Body of pancreas (tissue), 4 donors: ENCODE results near the gene PARP2. TPM values are rescaled to one million over a fixed set of nuclear protein-coding genes. Genes with fewer than 3 reads are reported as not detected.

Experiments
- ATAC-seq: fragments of 150-250 bp; one replicate; pipeline ENCODE4 v1.9.1; 2016
- DNase-seq, 4 donors: peaks; one replicate each; pipeline ENCODE4 v3.0.0-alpha.2; 2019
- H3K27ac ChIP-seq, 4 donors: fragments of 200-600 bp; sonication (generic); 1 replicate in 3 of 4; 2 replicates in 1 of 4; pipeline versions ENCODE4 v1.5.1 to v1.6.1; 2016 to 2019; ENCODE audit warnings: mild to moderate bottlenecking in 1 of 4, mixed read lengths in 1 of 4, moderate library complexity in 1 of 4
- H3K27me3 ChIP-seq, 2 donors: fragments of 200-600 bp; sonication (generic); one replicate each; pipeline ENCODE4 v1.6.0; 2016; ENCODE audit warnings: mild to moderate bottlenecking in 1 of 2
- H3K36me3 ChIP-seq, 2 donors: fragments of 200-600 bp; sonication (generic); replicated peaks in 1 of 2; 2 replicates each; pipeline ENCODE4 v1.5.1; 2016; ENCODE audit warnings: low read depth in 2 of 2; ENCODE audit not compliant: insufficient read depth in 1 of 2
- H3K4me1 ChIP-seq: fragments of 200-600 bp; sonication (generic); one replicate; pipeline ENCODE4 v1.6.0; 2016
- H3K4me3 ChIP-seq, 2 donors: fragments of 200-600 bp; sonication (generic); 1 replicate in 1 of 2; 2 replicates in 1 of 2; pipeline ENCODE4 v1.5.1; 2016 to 2019
- H3K9me3 ChIP-seq, 3 donors: fragments of 200-600 bp; sonication (generic); 1 replicate in 2 of 3; 2 replicates in 1 of 3; pipeline ENCODE4 v1.5.1; 2016
- CTCF ChIP-seq, 7 experiments: fragments of 450-650 bp in 4 of 7; fragments of 200-600 bp in 3 of 7; sonication (generic) in 3 of 7; IDR thresholded peaks; one replicate each; pipeline ENCODE4 v1.5.1; 2016 to 2019; ENCODE audit warnings: antibody characterized with exemption in 7 of 7
- POLR2A ChIP-seq, 3 donors: fragments of 450-650 bp; IDR thresholded peaks; one replicate each; pipeline ENCODE4 v1.6.1; 2016; ENCODE audit warnings: antibody characterized with exemption in 3 of 3, mild to moderate bottlenecking in 2 of 3
- WGBS, 2 donors: methylation state at CpG; one replicate each; pipeline ENCODE4 v1.1.5; 2017; 5-methylcytosine and 5-hydroxymethylcytosine counted together
- intact Hi-C: fragments of 100-400 bp; cut with DNase I; formaldehyde crosslinking; loops from one replicate; pipeline ENCODE4 v1.15.1; 2023
- total RNA-seq, 2 donors: library from RNA; depleted of rRNA; stranded (reverse); fragments of >200 nt; gene quantifications; one replicate each; pipeline ENCODE4 v1.1.0, GENCODE V29; 2016

PARP2 gene
- total RNA-seq, 2 donors from 2014 or later = 5.6 to 11.7 TPM

- Histone ChIP-seq H3K9me3 (no peaks in the 10 kb centered on the region), H3K27ac (no peak overlapping the region), H3K36me3 (peaks cover 6 to 76% of the 10 kb centered on the region in 2 donors), H3K4me1 (no peaks in the 10 kb centered on the region), H3K4me3 (no peak overlapping the region), H3K27me3 (no peaks in the 10 kb centered on the region)
- intact Hi-C loops = no loop called here
- no peak for ATAC-seq
- no peak for DNase-seq
- TF ChIP-seq CTCF (IDR thresholded peaks at IDR 0.05) = no peak
- TF ChIP-seq POLR2A (IDR thresholded peaks at IDR 0.05) = no peak
- WGBS, 2 donors = 83 to 96% methylated on average over 6 to 7 of the region's 7 CpGs
Observed at GRCh38 chr14:20381341-20381740, 37.9 kb downstream of the PARP2 start.

- Histone ChIP-seq H3K4me3 (no peak overlapping the region), H3K27me3 (no peaks in the 10 kb centered on the region), H3K4me1 (no peaks in the 10 kb centered on the region), H3K36me3 (peaks cover 6 to 72% of the 10 kb centered on the region in 2 donors), H3K27ac (no peak overlapping the region), H3K9me3 (no peaks in the 10 kb centered on the region)
- intact Hi-C loops = no loop called here
- ATAC-seq (no peak), DNase-seq (no peak)
- WGBS, 2 donors = 93 to 95% methylated on average over 10 to 12 of the region's 12 CpGs
- TF ChIP-seq POLR2A (IDR thresholded peaks at IDR 0.05) (no peak), CTCF (IDR thresholded peaks at IDR 0.05) (no peak)
Observed at GRCh38 chr14:20382526-20382925, 39.1 kb downstream of the PARP2 start.

GRCh38 chr14:20383032-20383431 lies 39.6 kb downstream of the PARP2 start:
- ATAC-seq (no peak), DNase-seq (no peak)
- intact Hi-C loops = no loop called here
- no peak for TF ChIP-seq POLR2A (IDR thresholded peaks at IDR 0.05)
- no peak for TF ChIP-seq CTCF (IDR thresholded peaks at IDR 0.05)
- Histone ChIP-seq H3K4me3 (no peak overlapping the region), H3K9me3 (no peaks in the 10 kb centered on the region), H3K4me1 (no peaks in the 10 kb centered on the region), H3K36me3 (peaks cover 6 to 73% of the 10 kb centered on the region in 2 donors), H3K27me3 (no peaks in the 10 kb centered on the region), H3K27ac (no peak overlapping the region)
- WGBS, 2 donors = 91 to 95% methylated on average over 6 to 10 of the region's 10 CpGs

- TF ChIP-seq POLR2A (IDR thresholded peaks at IDR 0.05) (no peak), CTCF (IDR thresholded peaks at IDR 0.05) (no peak)
- Histone ChIP-seq H3K4me3 (no peak overlapping the region), H3K27ac (no peak overlapping the region), H3K9me3 (no peaks in the 10 kb centered on the region), H3K27me3 (no peaks in the 10 kb centered on the region), H3K4me1 (no peaks in the 10 kb centered on the region), H3K36me3 (peaks cover 6 to 71% of the 10 kb centered on the region in 2 donors)
- no peak for ATAC-seq
- WGBS, 2 donors = 85 to 94% methylated on average over 4 to 5 of the region's 5 CpGs
- DNase-seq = no peak
- intact Hi-C loops = no loop called here
Observed at GRCh38 chr14:20383636-20384035, 40.2 kb downstream of the PARP2 start.

- no peaks in the 10 kb centered on the region for H3K27me3 ChIP-seq
- DNase-seq (no peak), ATAC-seq (no peak)
- peaks cover 6 to 65% of the 10 kb centered on the region in 2 donors for H3K36me3 ChIP-seq
- H3K4me3 ChIP-seq = no peak overlapping the region
- H3K4me1 ChIP-seq = no peaks in the 10 kb centered on the region
- no peak overlapping the region for H3K27ac ChIP-seq
- 85 to 100% methylated on average over 7 of the region's 7 CpGs for WGBS, 2 donors
- intact Hi-C loops = no loop called here
- no peak for TF ChIP-seq POLR2A (IDR thresholded peaks at IDR 0.05)
- no peak for TF ChIP-seq CTCF (IDR thresholded peaks at IDR 0.05)
- H3K9me3 ChIP-seq = no peaks in the 10 kb centered on the region
Observed at GRCh38 chr14:20384321-20384720, 40.9 kb downstream of the PARP2 start.
